ENCODE data around the gene DOCK7.

GRCh38 chr1:62712336-62713243 is 24.4 kb upstream of the DOCK7 start:
- no peak for TF ChIP-seq CTCF (IDR thresholded peaks at IDR 0.05)
- TF ChIP-seq POLR2AphosphoS5 (IDR thresholded peaks at IDR 0.05; ENCODE audit: low read depth, low read length): no peak
